GM23338 (cell line): ENCODE results near the gene UBXN1. TPM values are rescaled to one million over a fixed set of nuclear protein-coding genes. Genes with fewer than 3 reads are reported as not detected.
A peak's percentile ranks its signal among the peaks of the same experiment; 100 is the strongest.

Source experiments
- ATAC-seq: fragments of 200-7000 bp; cut with Tn5 transposase; 3 replicates; pipeline ENCODE4 v1.9.1; 2020
- DNase-seq: peaks from one replicate; pipeline ENCODE4 v3.0.0-alpha.2; 2015; ENCODE audit warnings: low spot score
- H2AFZ ChIP-seq: fragments of 200-600 bp; sonication (generic); 2 replicates; pipeline ENCODE4 v1.8.0; 2016; ENCODE audit warnings: antibody characterized with exemption, mild to moderate bottlenecking, moderate library complexity
- H3F3A ChIP-seq: fragments of 200-600 bp; sonication (generic); replicated peaks from 2 replicates; pipeline ENCODE4 v1.8.0; 2017; ENCODE audit warnings: antibody characterized with exemption, mixed run types, low read depth
- H3K27ac ChIP-seq: fragments of 200-600 bp; sonication (generic); 2 replicates; pipeline ENCODE4 v1.6.1; 2016; ENCODE audit warnings: low read depth
- H3K27me3 ChIP-seq: fragments of 200-600 bp; sonication (generic); 2 replicates; pipeline ENCODE4 v1.8.0; 2016; ENCODE audit warnings: mild to moderate bottlenecking, mixed run types, moderate library complexity; ENCODE audit not compliant: insufficient read depth
- H3K36me3 ChIP-seq: fragments of 200-600 bp; sonication (generic); 2 replicates; pipeline ENCODE4 v1.8.0; 2016; ENCODE audit warnings: mild to moderate bottlenecking; ENCODE audit not compliant: insufficient read depth
- H3K4me1 ChIP-seq: fragments of 200-600 bp; sonication (generic); 2 replicates; pipeline ENCODE4 v1.8.0; 2016; ENCODE audit warnings: mild to moderate bottlenecking, moderate library complexity; ENCODE audit not compliant: insufficient read depth
- H3K4me2 ChIP-seq: fragments of 200-600 bp; sonication (generic); 2 replicates; pipeline ENCODE4 v1.7.1; 2017; ENCODE audit warnings: mixed run types
- H3K4me3 ChIP-seq: fragments of 200-600 bp; sonication (generic); 2 replicates; pipeline ENCODE4 v1.6.1; 2016; ENCODE audit warnings: mixed run types
- H3K79me2 ChIP-seq: fragments of 200-600 bp; sonication (generic); replicated peaks from 2 replicates; pipeline ENCODE4 v1.8.0; 2017; ENCODE audit warnings: mild to moderate bottlenecking; ENCODE audit not compliant: insufficient read depth
- H3K9me2 ChIP-seq: fragments of 200-600 bp; sonication (generic); 2 replicates; pipeline ENCODE4 v1.8.0; 2017; ENCODE audit not compliant: insufficient read depth
- H4K20me1 ChIP-seq: fragments of 200-600 bp; sonication (generic); replicated peaks from 2 replicates; pipeline ENCODE4 v1.8.0; 2017; ENCODE audit warnings: mild to moderate bottlenecking; ENCODE audit not compliant: insufficient read depth
- H3K27ac Mint-ChIP-seq: 2 replicates; pipeline ENCODE4 v1.8.0; 2020; ENCODE audit warnings: inconsistent platforms, mild to moderate bottlenecking, moderate library complexity, mixed read lengths
- H3K27me3 Mint-ChIP-seq: 3 replicates; pipeline ENCODE4 v1.8.0; 2022; ENCODE audit warnings: low read depth, mild to moderate bottlenecking, moderate library complexity, mixed read lengths, inconsistent platforms; ENCODE audit not compliant: insufficient read depth, poor library complexity
- H3K36me3 Mint-ChIP-seq: 3 replicates; pipeline ENCODE4 v1.8.0; 2021; ENCODE audit warnings: low read depth, mild to moderate bottlenecking, inconsistent platforms, moderate library complexity, mixed read lengths
- H3K4me1 Mint-ChIP-seq: 3 replicates; pipeline ENCODE4 v1.8.0; 2020; ENCODE audit warnings: mild to moderate bottlenecking, inconsistent platforms, mixed read lengths
- H3K4me3 Mint-ChIP-seq: 3 replicates; pipeline ENCODE4 v1.8.0; 2021; ENCODE audit warnings: moderate library complexity, mild to moderate bottlenecking, inconsistent platforms, mixed read lengths
- H3K9me3 Mint-ChIP-seq: 3 replicates; pipeline ENCODE4 v1.8.0; 2020; ENCODE audit warnings: moderate library complexity, mild to moderate bottlenecking, inconsistent platforms, mixed read lengths
- CREB1 ChIP-seq: fragments of 250-450 bp; sonication (Bioruptor Pico); IDR thresholded peaks from 2 replicates; pipeline ENCODE4 v1.5.0; 2020; ENCODE audit warnings: low read depth, mild to moderate bottlenecking, moderate library complexity
- ETS1 ChIP-seq: IDR thresholded peaks from 2 replicates; pipeline ENCODE4 v1.6.1; 2016; ENCODE audit warnings: antibody characterized with exemption
- EZH2phosphoT487 ChIP-seq: fragments of 200-600 bp; sonication (generic); IDR thresholded peaks from one replicate; pipeline ENCODE4 v1.8.1; 2018; ENCODE audit warnings: antibody characterized with exemption; ENCODE audit not compliant: unreplicated experiment
- JUNB ChIP-seq: IDR thresholded peaks from one replicate; pipeline ENCODE4 v1.6.1; 2016; ENCODE audit warnings: antibody characterized with exemption; ENCODE audit not compliant: unreplicated experiment
- NANOG ChIP-seq: IDR thresholded peaks from 2 replicates; pipeline ENCODE4 v1.6.1; 2016; ENCODE audit warnings: antibody characterized with exemption, borderline replicate concordance
- POLR2AphosphoS5 ChIP-seq: IDR thresholded peaks from 2 replicates; pipeline ENCODE4 v1.6.1; 2016; ENCODE audit warnings: antibody characterized with exemption, low read depth
- STAT1 ChIP-seq: IDR thresholded peaks from one replicate; pipeline ENCODE4 v1.6.1; 2016; ENCODE audit warnings: antibody characterized with exemption; ENCODE audit not compliant: unreplicated experiment
- ZNF114 ChIP-seq: fragments of 250-450 bp; sonication (Bioruptor Pico); IDR thresholded peaks from 2 replicates; pipeline ENCODE4 v1.5.0; 2020; ENCODE audit warnings: mild to moderate bottlenecking, moderate library complexity
- ZNF331 ChIP-seq: fragments of 250-450 bp; sonication (Bioruptor Pico); IDR thresholded peaks from 2 replicates; pipeline ENCODE4 v1.5.0; 2020; ENCODE audit warnings: low read depth, mild to moderate bottlenecking, moderate library complexity
- ZNF462 ChIP-seq: fragments of 250-450 bp; sonication (Bioruptor Pico); IDR thresholded peaks from 2 replicates; pipeline ENCODE4 v1.5.0; 2020; ENCODE audit warnings: mild to moderate bottlenecking, moderate library complexity
- polyA plus RNA-seq: library from polyadenylated mRNA; unstranded; fragments of >200 nt; fragmentation: Nextera tagmentation; extraction: Ambion mirVana; gene quantifications from 2 replicates; pipeline ENCODE4 v1.2.1, GENCODE V29; 2016
- total RNA-seq: library from RNA; depleted of rRNA; stranded (reverse); fragments of >200 nt; shearing (Covaris generic); gene quantifications from 2 replicates; pipeline ENCODE4 v1.2.3, GENCODE V29; 2014
- TF ChIP-seq, protein P1 (sequence below), 2 experiments: fragments of 200-600 bp in 1 of 2; sonication (generic) in 1 of 2; conservative IDR thresholded peaks; 2 replicates each; pipeline versions ENCODE4 v1.5.1 to v1.6.1; 2016 to 2017; ENCODE audit warnings: antibody characterized with exemption in 2 of 2, low read depth in 2 of 2, mild to moderate bottlenecking in 2 of 2, moderate library complexity in 1 of 2

The UBXN1 gene
- total and polyA plus RNA-seq, 2 experiments from 2014 or later = 126 to 132 TPM

DNA sequence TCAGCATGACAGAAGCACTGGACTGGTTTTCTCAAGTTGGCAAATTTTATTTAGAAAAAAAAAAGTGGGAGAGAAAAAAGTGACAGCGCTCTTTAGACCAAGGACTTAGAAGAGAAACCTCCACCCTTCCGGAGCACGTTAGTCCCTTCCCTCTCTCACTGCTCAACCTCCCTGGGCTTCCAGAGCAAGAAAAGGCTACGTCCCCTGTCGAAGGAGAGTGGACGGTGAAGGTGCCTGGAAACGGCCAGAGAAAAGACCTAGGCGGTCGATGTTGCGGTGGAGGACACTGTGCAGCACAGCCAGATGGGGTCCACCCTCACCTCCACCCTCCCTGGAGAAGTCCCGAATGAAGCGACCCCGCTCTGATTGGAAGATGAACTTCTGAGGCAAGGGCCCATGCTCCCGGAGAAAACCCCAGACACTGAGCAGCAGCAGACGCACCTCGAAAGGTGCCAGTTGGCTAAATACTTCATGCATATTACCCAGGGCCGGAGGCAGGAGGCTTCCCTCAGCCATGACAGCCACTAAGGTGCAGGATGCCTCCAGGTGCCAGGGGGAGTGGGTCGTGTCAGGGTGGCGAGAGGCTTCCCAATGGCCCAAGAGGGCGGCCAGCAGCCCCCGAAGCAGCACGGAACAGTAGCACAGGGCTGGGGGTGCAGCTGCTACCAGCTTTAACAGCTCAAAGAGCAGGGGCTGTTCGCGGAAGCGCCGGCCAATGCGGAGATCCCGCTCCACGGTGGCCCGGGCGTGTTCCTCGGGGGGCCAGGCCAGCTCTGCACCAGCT, 31.9 kb downstream of the UBXN1 start:
- Histone ChIP-seq H3F3A (0 out of 2 replicates have a peak, but pooled peaks cover 16% of the 10 kb centered on the region), H3K36me3 (peaks cover 10% of the 10 kb centered on the region; the same call in 1 of the 2 replicates), H3K4me1 (peaks cover 1% of the 10 kb centered on the region; the same call in 1 of the 2 replicates), H3K4me3 (peak overlapping the region; percentile 100; the same call in 1 of the 2 replicates), H3K79me2 (peaks cover 51% of the 10 kb centered on the region), H3K27me3 (no peaks in the 10 kb centered on the region), H3K27ac (no peak overlapping the region), H3K4me2 (peak overlapping the region; percentile 39), H4K20me1 (peaks cover 19% of the 10 kb centered on the region), H2AFZ (no peak overlapping the region), H3K9me2 (no peaks in the 10 kb centered on the region)
- Mint-ChIP-seq H3K27me3 (peaks cover 10% of the 10 kb centered on the region), H3K4me3 (peak overlapping the region; percentile 99), H3K36me3 (peaks cover 39% of the 10 kb centered on the region), H3K4me1 (peaks cover 12% of the 10 kb centered on the region), H3K27ac (no peak overlapping the region; the same call in 1 of the 2 replicates), H3K9me3 (peaks cover 2% of the 10 kb centered on the region; the same call in 1 of the 3 replicates)
- DNase-seq = no peak
- peak; percentile 9 for ATAC-seq
- TF ChIP-seq POLR2AphosphoS5 (no peak), ZNF462 (CRISPR knock-in tag) (no peak), ZNF331 (CRISPR knock-in tag) (no peak), ETS1 (no peak), JUNB (no peak), ZNF114 (CRISPR knock-in tag) (no peak), CREB1 (CRISPR knock-in tag) (no peak), STAT1 (no peak), EZH2phosphoT487 (no peak), NANOG (no peak)
- TF ChIP-seq, protein P1, sequence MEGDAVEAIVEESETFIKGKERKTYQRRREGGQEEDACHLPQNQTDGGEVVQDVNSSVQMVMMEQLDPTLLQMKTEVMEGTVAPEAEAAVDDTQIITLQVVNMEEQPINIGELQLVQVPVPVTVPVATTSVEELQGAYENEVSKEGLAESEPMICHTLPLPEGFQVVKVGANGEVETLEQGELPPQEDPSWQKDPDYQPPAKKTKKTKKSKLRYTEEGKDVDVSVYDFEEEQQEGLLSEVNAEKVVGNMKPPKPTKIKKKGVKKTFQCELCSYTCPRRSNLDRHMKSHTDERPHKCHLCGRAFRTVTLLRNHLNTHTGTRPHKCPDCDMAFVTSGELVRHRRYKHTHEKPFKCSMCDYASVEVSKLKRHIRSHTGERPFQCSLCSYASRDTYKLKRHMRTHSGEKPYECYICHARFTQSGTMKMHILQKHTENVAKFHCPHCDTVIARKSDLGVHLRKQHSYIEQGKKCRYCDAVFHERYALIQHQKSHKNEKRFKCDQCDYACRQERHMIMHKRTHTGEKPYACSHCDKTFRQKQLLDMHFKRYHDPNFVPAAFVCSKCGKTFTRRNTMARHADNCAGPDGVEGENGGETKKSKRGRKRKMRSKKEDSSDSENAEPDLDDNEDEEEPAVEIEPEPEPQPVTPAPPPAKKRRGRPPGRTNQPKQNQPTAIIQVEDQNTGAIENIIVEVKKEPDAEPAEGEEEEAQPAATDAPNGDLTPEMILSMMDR (conservative IDR thresholded peaks at IDR 0.05; ENCODE audit: low read depth in 2 of 2) = no peak
